ENCODE data around the gene IBTK.
"Not testable (repeated sequence)": the region's sequence is repeated elsewhere in the genome, so short reads cannot be mapped to it uniquely, and the experiment has no call there.

The IBTK gene

DNA sequence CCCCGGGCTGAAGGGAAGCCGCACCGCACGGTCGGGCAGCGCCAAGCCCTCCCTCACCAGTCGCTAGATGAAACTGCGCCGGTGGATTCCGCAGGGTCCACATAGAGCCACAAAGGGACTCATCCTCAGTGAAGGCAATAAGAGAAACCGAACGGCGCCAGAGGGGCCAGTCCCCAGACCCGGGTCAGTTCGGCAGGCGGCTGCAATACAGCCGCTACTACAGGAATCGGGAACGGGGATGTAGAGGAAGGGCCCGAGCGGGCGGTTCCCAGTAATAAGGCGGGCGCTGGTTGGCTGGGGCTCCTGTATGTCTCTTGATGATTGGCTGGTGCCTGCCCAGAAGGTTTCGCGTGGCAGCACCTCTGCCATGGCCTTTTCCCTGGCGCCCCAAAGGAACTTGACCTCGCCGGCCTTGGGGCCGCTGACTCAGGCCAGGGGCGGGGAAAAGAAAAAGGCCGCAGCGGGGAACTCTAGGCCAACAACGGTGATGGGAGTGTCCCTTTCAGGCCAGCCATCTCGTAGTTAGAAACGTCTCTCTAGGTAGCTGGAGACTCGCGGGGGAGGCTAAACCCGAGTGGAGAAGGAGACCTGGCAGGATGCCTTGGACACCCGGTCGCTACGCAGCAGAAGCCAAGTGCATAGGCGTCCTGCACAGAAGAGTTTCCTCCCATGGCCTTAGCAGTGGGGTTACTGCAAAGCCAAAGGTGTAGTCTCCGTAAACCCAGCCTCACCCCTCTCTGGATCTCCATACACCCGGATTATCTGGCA is at the start of gene IBTK:
Gene IBTK (minus strand): TSS at position 240 of the 768 bp plus-strand sequence. CDS start 7,258 bp downstream, outside the sequence.
- DNase-seq (ENCODE audit: extremely low spot score, insufficient read length, low read depth): peak; percentile 88
- peak; percentile 85 for FAIRE-seq

- DNase-seq (ENCODE audit: extremely low spot score, insufficient read length, low read depth) (no peak), FAIRE-seq (no peak)
These were observed 36.3 kb upstream of the IBTK start for GRCh38 chr6:82283771-82284410.

DNA sequence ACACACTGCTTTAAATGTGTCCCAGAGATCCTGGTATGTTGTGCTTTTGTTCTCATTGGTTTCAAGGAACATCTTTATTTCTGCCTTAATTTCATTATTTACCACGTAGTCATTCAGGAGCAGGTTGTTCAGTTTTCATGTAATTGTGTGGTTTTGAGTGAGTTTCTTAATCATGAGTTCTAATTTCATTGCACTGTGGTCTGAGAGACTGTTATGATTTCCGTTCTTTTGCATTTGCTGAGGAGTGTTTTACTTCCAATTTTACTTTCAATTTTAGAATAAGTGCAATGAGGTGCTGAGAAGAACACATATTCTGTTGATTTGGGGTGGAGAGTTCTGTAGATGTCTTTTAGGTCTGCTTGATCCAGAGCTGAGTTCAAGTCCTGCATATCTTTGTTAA is 34.0 kb upstream of the IBTK start:
- FAIRE-seq; DNase-seq (ENCODE audit: extremely low spot score, insufficient read length, low read depth): not testable (repeated sequence)

- no peak for DNase-seq (ENCODE audit: extremely low spot score, insufficient read length, low read depth)
- no peak for FAIRE-seq
These were observed 30.1 kb upstream of the IBTK start for GRCh38 chr6:82277686-82278085.

DNA sequence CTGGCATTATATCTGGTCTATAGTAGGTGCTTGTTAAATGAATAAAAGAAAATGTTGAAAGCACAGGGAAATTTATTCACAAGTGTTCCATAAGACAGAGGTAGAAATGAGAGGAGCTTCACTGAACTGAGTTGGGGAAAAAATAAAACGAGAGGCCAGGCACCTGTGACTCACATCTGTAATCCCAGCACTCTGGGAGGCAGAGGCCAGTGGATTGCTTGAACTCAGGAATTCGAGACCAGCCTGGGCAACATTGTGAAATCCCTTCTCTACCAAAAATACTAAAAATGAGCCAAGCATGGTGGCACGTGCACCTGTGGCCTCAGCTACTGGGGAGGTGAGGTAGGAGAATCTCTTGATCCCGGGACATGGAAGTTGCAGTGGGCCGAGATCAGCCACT is 28.1 kb upstream of the IBTK start:
- no peak for DNase-seq (ENCODE audit: extremely low spot score, insufficient read length, low read depth)
- no peak for FAIRE-seq

- DNase-seq (ENCODE audit: extremely low spot score, insufficient read length, low read depth) (no peak), FAIRE-seq (no peak)
These were observed 25.8 kb upstream of the IBTK start for GRCh38 chr6:82273295-82273694.

DNA sequence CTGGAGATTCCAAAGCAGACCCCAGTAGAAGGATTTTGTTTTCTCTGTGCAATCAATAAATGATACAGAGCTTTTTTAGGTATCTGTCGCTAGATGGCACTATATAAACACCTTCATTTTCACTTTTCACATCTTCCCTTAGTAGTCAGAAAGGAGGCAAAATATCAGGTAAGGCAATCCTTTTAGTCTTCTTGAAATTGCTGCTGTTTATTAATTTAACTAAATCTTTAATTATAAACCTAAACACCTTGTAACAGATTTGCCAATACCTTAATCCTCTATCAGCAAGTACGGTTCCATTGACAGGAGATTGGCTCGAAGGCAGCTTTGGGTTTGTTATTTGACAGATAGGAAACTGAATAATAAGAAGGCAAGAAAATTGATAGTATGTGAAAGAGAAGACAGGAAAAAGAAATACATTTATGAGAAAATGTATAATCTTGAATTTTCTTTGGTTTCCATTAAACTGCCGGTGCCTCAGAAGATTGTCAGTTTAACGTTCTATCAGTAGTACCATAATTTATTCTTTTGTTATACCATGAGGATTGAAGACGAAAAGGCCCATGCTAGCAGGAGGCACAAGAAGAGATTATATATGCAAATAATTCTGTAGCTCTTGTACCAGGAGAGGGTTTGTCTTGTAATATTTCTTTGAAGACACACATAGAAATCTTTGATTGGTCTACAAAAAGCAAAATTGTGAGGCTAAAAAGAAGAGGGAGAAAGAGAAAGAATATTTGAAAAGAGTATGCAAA is 23.5 kb upstream of the IBTK start:
- peak; percentile 30 for DNase-seq (ENCODE audit: extremely low spot score, insufficient read length, low read depth)
- FAIRE-seq: peak; percentile 77

GRCh38 chr6:82268301-82268846 is 20.8 kb upstream of the IBTK start:
- no peak for DNase-seq (ENCODE audit: extremely low spot score, insufficient read length, low read depth)
- no peak for FAIRE-seq

DNA sequence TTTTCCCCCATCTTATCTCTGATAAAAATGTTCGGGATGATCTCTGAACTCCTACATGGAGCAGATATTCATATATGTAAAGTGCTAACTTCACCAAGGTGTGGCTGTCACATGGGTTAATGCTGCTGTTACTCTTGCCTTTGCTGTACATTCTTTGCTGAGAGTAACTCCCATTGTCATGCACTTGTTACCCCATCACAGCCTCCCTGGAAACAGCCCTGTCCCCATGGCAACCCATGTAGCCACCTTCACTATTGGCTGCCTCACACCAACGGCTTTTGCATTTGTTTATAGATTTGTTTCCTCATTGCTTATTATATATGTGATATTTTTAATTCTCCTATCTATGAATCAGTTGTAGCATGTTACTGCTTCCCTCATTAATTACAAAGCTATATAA is 17.3 kb upstream of the IBTK start:
- DNase-seq (ENCODE audit: extremely low spot score, insufficient read length, low read depth): no peak
- no peak for FAIRE-seq

DNA sequence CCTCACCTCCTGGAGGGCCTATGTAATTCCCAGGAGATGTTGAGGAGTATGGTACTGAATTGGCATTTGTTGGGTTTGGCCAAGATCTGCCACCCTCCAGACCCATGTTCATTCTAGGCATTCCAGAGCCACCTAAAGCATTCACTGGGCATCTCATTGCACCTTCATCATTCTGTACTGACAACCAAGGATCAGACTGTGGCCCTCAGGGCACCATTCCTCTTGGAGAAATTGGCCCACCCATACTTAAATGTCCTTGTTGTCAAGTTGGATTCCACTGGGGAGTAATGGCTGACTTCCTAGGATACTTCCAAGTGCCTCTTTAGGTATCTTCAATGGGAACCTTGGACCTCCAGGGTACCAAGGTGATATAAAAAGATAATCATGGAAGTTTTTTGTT is 16.8 kb upstream of the IBTK start:
- FAIRE-seq: no peak

GRCh38 chr6:82263916-82264315 is 16.4 kb upstream of the IBTK start:
- FAIRE-seq (no peak), DNase-seq (ENCODE audit: extremely low spot score, insufficient read length, low read depth) (no peak)

More for the DNA sequence above, 16.8 kb upstream of the IBTK start:
- DNase-seq (ENCODE audit: extremely low spot score, insufficient read length, low read depth): no peak

DNA sequence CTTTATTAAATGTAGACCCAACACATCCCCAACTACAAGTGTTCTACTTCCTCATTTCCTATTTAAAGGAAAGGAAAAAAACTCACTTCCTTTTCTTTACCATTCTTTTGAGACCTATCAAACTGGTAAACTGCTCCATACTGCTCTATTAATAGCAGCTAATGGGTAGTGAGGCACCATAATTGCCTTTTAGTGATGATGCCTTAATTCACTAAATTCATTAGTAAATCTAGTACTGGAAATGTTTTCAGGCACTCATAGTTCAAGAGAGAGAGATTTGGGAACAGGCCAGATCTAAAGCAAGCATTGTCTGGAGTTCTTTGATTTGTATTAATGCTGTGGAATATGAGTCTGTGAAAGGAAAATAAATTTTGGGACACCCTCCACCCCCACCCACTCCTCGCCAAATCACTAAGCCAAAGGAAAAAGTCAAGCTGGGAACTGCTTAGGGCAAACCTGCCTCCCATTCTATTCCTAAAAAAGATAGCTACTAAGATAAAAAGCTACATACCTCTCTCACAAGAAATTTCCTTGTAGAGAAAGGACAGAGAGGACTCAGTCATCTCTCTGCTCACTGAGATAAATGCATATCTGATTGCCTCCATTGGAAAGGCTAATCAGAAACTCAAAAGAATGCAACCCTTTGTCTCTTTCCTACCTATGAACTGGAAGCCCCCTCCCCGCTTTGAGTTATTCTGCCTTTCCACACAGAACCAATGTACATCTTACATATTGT is 13.6 kb upstream of the IBTK start:
- no peak for FAIRE-seq
- DNase-seq (ENCODE audit: extremely low spot score, insufficient read length, low read depth): no peak

- no peak for DNase-seq (ENCODE audit: extremely low spot score, insufficient read length, low read depth)
These were observed 11.8 kb upstream of the IBTK start for GRCh38 chr6:82259389-82259788.

GRCh38 chr6:82257088-82257774 is 9.7 kb upstream of the IBTK start:
- FAIRE-seq (no peak), DNase-seq (ENCODE audit: extremely low spot score, insufficient read length, low read depth) (no peak)

More at GRCh38 chr6:82259389-82259788, 11.8 kb upstream of the IBTK start:
- FAIRE-seq: no peak

DNA sequence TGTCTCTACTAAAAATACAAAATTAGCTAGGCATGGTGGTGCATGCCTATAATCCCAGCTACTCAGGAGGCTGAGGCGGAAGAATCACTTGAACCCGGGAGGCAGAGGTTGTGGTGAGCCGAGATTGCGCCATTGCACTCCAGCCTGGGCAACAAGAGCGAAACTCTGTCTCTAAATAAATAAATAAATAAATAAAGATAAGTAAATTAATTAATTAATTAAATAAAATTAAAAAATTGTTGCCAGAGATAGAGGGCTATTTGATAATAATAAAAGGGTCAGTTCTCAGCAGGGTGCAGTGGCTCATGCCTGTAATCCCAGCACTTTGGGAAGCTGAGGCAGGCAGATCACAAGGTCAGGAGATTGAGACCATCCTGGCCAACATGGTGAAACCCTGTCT is 7.2 kb upstream of the IBTK start:
- DNase-seq (ENCODE audit: extremely low spot score, insufficient read length, low read depth); FAIRE-seq: not testable (repeated sequence)

DNA sequence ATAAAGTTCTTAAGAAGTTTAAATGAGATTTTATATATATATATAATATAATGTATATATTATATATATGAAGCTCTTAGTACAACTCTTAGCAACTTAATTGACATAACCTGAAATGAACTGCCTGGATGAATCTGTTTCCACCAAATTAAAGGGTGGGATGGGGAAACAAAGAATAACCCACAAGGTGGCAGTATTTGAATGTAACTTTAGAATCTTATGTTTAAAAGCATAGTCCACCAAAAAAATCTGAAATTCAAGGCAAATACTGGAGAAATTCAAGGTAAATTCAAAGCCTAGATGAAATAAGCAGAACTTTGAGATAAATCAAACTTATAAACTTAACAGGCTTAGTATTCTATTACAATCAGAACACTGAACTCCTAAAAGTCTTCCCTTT is 4.4 kb upstream of the IBTK start:
- DNase-seq (ENCODE audit: extremely low spot score, insufficient read length, low read depth): no peak
- no peak for FAIRE-seq

DNA sequence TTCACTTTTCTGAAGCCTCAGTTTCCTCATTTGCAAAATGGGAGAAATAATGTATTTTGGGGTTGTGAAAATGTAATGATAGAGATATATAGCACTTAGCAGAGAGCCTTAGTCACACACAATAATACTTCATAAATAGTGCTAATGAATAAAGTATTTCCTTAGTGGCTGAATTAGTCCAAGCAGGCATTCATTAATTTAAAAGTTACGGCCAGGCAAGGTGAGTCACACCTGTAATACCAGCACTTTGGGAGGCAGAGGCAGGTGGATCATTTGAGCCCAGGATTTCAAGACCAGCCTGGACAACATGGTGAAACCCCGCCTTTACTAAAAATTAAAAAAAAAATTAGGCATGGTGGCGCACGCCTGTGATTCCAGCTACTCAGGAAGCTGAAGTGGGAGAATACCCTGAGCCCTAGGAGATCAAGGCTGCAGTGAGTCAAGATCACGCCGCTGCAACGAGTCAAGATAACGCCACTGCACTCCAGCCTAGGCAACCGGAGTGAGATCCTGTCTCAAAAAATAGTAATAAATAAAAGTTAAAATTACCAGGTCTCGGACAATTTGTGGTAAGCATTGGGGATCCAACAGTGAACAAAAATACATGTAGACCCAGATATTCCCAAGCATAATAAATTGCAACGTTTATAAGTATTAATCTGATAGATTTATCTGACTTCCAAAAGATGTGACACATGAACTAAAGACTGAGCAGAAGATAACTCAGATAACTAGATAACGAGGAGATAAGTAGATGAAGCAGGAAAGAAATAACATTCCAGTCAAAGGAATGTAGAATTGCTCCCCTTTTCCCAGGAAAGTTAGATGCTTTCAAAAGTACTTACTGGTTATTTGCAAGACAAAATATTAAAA is 2.1 kb upstream of the IBTK start:
- DNase-seq (ENCODE audit: extremely low spot score, insufficient read length, low read depth) (no peak), FAIRE-seq (no peak)

- DNase-seq (ENCODE audit: extremely low spot score, insufficient read length, low read depth): peak; percentile 17
- peak; percentile 63 for FAIRE-seq
These were observed 760 bp upstream of the IBTK start for GRCh38 chr6:82248273-82248735.

All from GM18507 (cell line).